HEK293 (cell line): Measurements from ENCODE around the gene MRPL33.

ENCODE experiments used
- BCL11A ChIP-seq: fragments of 450-650 bp; formaldehyde crosslinking; IDR thresholded peaks from 2 replicates; pipeline ENCODE4 v1.5.1; 2016; ENCODE audit warnings: low read depth, missing biosample characterization, missing genetic modification characterization
- SP2 ChIP-seq: fragments of 450-650 bp; formaldehyde crosslinking; IDR thresholded peaks from 2 replicates; pipeline ENCODE4 v1.5.1; 2016; ENCODE audit warnings: missing biosample characterization, missing genetic modification characterization
- TCF7L2 ChIP-seq: IDR thresholded peaks from 2 replicates; pipeline ENCODE4 v1.6.1; 2011; ENCODE audit warnings: low read depth, mild to moderate bottlenecking, inconsistent platforms, low read length, moderate library complexity, borderline replicate concordance
- ZBTB7A ChIP-seq: fragments of 450-650 bp; formaldehyde crosslinking; IDR thresholded peaks from 2 replicates; pipeline ENCODE4 v1.5.1; 2016; ENCODE audit warnings: low read depth, missing biosample characterization, missing genetic modification characterization
- ZNF561 ChIP-seq: fragments of 450-650 bp; IDR thresholded peaks from 2 replicates; pipeline ENCODE4 v1.5.1; 2018; ENCODE audit warnings: missing biosample characterization, missing genetic modification characterization, borderline replicate concordance
- ZNF707 ChIP-seq: fragments of 450-650 bp; formaldehyde crosslinking; IDR thresholded peaks from 2 replicates; pipeline ENCODE4 v1.5.1; 2016; ENCODE audit warnings: missing biosample characterization, missing genetic modification characterization
- ZNF830 ChIP-seq: fragments of 450-650 bp; IDR thresholded peaks from 2 replicates; pipeline ENCODE4 v1.5.0; 2018; ENCODE audit warnings: missing biosample characterization, missing genetic modification characterization, low read depth, mild to moderate bottlenecking, moderate library complexity
- TF ChIP-seq, protein P1 (sequence below): fragments of 450-650 bp; formaldehyde crosslinking; IDR thresholded peaks from 2 replicates; pipeline ENCODE4 v1.5.1; 2016; ENCODE audit warnings: missing biosample characterization, missing genetic modification characterization
- TF ChIP-seq, protein P2 (sequence below): fragments of 450-650 bp; formaldehyde crosslinking; IDR thresholded peaks from 2 replicates; pipeline ENCODE4 v1.5.1; 2016; ENCODE audit warnings: missing biosample characterization, missing genetic modification characterization, low read depth

GRCh38 chr2:27779417-27780055 is 8.0 kb downstream of the MRPL33 start:
- TF ChIP-seq, protein P1, sequence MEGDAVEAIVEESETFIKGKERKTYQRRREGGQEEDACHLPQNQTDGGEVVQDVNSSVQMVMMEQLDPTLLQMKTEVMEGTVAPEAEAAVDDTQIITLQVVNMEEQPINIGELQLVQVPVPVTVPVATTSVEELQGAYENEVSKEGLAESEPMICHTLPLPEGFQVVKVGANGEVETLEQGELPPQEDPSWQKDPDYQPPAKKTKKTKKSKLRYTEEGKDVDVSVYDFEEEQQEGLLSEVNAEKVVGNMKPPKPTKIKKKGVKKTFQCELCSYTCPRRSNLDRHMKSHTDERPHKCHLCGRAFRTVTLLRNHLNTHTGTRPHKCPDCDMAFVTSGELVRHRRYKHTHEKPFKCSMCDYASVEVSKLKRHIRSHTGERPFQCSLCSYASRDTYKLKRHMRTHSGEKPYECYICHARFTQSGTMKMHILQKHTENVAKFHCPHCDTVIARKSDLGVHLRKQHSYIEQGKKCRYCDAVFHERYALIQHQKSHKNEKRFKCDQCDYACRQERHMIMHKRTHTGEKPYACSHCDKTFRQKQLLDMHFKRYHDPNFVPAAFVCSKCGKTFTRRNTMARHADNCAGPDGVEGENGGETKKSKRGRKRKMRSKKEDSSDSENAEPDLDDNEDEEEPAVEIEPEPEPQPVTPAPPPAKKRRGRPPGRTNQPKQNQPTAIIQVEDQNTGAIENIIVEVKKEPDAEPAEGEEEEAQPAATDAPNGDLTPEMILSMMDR (tag by site-specific recombination): no peak
- TF ChIP-seq, protein P2, sequence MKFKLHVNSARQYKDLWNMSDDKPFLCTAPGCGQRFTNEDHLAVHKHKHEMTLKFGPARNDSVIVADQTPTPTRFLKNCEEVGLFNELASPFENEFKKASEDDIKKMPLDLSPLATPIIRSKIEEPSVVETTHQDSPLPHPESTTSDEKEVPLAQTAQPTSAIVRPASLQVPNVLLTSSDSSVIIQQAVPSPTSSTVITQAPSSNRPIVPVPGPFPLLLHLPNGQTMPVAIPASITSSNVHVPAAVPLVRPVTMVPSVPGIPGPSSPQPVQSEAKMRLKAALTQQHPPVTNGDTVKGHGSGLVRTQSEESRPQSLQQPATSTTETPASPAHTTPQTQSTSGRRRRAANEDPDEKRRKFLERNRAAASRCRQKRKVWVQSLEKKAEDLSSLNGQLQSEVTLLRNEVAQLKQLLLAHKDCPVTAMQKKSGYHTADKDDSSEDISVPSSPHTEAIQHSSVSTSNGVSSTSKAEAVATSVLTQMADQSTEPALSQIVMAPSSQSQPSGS: no peak
- TF ChIP-seq ZBTB7A (no peak), ZNF707 (tag by site-specific recombination) (no peak), SP2 (tag by site-specific recombination) (no peak), ZNF561 (tag by site-specific recombination) (no peak), ZNF830 (no peak), TCF7L2 (no peak), BCL11A (tag by site-specific recombination) (no peak)
